CD4-positive, alpha-beta T cell treated with Interleukin-6 for 4 hours (primary cell): ENCODE measurements around the gene NOS3.

ENCODE experiments used
- DNase-seq: peaks from one replicate; pipeline ENCODE4 v3.0.0-alpha.2; 2020; ENCODE audit warnings: mixed read lengths

NOS3 gene

DNA sequence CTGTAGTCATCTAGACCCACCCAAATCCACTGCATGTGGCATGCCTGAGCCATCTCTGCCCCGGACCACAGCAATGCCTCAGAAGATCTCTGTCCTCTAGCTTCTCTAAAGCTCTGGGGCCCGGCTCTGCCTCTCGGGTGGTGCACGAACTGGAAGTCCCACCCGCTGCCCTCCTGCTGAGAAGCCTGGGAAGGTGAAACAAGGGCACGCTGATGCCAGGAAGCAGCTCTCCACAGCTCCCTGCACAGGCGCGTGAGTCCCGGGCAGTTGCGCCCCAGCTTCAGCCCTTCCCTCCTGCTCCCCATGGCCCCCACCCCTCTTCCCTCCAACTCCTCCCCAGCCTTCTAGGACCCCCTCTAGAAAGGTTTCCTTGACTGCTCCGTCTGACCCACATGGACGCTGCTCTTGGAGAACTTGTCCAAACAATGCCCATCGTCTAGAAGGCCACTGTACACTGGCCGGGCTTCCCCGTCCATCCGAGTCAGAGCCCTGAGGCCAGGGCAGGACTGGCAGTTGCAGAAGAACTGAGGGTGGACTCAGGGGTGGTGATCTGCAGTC lies 25.5 kb upstream of the NOS3 start:
- DNase-seq = no peak

DNA sequence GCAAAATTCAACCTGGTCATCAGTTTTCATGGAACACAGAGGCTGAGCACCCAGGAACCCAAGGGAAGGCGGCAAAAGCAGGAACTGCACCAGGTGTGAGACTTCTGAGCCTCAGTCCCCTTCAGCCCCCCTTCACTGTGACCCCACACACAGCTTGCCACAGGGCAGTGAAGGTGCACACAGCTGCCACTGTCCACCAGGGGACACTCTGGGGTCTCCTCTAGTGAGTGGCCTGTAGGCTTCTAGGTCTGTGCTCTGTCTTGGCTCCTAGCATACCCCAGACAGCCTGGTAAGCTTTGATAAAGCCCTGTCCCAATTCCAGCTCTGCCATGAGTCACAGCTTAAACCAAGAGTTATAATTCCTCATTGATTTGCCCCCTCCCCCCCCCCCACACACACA lies 24.8 kb upstream of the NOS3 start:
- no peak for DNase-seq

DNA sequence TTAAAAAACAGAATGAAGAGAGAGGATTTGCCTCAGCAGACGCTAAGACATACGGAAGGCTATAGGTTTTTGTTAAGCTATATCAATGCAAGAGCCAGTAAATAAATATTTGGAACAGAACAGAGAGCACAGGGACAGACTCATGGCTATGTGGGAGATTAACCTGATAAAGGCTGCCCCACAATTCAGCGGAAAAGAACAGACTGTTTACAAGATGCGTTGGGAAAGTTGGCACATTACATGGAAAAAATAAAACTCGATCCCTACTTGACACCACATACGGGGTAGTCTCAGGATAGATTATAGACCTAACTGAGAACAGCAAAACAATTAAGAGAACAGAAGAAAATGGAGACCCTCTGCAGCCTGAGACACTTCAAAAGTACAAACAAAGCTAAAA lies 23.5 kb upstream of the NOS3 start:
- no peak for DNase-seq

DNA sequence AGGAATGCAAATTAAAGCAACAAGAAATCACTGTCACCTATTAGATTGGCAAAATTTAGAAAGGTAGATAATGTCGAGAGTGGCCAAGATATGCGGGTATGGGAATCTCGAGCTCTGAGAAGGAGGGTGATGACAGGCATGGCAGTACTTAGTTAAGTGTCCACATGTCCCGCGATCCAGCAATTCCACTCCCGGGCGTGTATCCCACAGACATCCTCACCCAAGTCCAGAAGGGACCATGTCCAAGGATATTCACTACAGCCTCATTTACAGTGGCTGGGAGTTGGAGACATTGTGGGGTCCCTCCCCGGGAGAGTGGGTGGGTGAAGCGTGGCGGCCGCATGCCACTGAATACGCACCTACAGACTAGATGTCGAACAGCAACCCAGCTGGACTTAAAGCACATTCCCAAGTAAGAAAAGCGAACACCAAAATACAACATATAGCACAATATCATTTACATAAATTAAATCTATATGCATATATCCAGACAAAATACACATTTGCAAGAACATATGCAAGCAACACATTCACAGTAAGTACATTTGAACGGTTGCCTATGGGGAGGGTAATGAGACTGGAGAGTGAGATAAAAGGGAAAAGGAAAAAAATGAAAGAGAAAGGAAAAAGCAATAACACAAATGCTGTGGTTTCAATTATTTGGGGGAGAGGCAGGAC lies 22.6 kb upstream of the NOS3 start:
- DNase-seq = no peak

DNA sequence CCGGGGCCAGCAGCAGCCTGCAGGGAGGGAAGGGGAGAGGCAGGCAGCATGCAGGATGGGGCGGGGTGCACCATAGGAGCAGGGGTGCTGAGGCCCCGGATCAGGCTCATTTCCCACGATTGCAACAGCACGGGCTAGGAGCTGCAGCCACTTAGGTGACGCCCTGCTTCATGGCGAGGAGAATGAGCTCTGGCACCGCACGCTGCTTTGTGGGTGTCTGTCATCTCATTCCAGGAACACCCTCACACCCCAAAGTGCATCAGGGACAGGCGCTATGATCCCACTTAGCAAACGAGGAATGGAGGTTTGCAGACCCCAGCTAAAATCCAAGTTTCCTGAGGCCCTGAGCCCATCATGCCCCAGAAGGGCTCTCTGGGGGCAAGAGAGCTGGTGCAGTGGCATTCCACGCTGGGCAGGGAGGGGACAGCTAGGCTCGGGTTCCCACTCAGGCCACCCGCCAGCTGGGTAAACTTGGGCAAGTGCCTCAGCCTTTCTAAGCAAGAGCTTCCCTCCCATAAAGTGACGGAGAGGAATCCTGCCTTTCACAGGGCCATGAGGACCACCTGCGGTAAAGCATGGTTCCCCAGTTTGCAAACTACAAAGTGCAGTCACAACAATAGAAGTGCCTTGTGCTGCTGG lies 22.0 kb upstream of the NOS3 start:
- DNase-seq = no peak

DNA sequence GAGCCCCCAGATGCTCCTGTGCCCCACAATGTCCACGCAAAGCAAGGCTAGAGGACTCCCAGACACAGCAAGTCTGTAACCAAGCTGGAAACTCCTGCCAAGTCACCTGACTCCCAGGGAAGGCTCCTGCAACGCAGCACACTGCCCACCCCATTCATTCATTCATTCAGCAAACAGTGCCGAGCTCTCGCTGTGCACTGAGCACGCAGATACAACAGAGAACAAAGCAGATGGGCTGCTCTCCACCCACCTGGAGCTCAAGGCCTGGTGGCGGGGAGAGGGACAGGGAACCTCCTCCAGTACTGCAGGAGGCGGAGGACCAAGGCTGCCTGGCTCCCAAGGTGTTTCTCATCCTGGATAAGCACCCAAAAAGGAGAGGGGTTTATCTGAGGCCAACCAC lies 21.3 kb upstream of the NOS3 start:
- DNase-seq = no peak

DNA sequence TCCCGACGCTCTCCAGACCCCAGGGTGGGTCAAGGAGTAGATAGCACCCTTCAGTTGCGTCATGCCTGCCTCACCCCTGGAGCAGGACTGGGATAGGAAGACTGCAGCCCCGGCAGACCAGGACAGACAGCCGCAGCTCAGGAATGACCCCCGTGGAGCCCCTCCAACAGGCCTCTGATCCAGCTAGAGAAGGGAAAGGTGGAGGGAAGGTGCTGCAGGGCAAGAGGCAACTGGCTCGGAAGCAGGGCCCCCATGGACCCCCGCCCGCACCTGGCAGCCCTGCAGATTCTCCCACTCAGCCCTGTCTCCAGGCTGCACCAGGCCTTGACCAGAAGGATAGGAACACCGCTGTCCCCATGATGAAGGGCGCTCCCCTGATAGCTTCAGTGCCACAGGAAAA lies 20.4 kb upstream of the NOS3 start:
- DNase-seq = no peak

DNA sequence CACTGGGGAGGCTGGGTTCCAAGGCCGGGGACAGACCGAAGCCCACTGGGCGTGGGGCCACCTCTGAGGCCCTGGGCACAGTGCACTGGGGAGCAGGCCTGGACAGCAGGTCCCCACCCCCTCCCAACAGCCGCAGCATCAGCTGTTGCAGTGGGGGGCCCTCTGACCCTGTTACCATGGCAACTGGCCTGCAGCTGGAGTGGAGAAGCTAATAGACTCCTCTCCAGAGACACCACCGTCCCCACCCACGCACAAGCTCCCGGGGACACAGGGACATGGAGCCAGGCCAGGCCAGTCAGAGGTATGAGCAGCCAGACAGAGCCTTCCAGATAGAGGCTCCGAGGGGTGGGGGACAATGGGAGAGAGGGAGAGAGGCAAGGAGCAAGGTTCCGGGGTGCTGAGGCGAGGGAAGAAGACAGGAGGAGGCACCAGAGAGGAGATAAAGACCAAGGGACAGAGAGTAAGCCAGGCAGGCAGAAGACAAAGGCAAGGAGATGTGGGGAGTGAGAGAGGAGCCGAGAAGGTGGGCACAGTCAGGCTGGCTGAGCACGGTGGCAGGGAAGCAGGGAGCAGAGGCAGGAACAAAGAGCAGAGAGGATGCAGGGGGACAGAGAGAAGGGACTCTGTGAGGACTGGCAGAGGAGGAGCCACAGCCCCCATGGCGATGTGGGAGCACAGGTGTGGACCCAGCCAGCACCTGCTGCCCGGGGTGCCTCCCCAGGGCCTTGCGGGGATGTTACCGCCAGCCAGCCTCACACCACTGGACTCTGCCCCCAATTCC lies 19.4 kb upstream of the NOS3 start:
- DNase-seq = no peak

DNA sequence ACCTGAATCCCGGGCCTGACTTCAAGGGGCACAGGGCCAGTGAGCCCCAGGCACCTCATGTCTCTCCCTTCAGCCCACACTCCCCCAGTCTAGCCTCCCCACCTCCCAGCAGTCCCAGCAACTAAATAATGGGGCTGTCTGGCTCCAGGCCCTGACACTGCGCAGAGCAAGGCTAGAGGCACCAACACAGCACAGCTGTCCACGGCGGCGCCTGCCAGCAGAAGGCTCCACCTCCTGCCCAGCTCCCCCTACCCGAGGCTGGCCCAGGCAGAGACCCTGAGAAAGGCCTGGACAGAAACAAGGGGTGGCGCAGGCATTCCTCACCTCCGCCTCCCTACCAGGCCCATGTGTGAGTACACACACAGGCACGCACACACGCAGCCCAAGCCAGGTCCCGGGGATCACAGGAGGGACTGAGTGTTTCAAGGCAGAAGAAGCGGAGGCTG lies 18.8 kb upstream of the NOS3 start:
- DNase-seq = no peak

DNA sequence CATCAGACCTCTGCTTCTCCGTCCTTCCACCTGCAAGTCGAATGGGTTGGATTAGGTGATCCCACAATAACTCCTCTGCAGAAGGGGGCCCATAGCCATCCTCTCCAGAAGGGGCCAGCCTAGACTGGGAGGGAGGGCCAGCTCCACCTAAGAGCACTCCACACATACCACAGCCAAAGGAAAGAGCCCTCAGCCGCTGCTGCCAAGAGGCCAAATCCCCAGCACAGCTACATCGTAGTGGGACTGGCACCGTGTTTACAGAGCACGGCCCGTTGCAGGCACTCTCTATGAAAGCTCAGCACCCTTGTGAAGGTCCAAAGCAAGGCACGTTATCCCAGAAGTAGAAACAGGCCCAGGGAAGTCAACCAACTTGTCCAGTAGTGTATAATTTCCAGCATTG lies 18.1 kb upstream of the NOS3 start:
- DNase-seq = no peak

DNA sequence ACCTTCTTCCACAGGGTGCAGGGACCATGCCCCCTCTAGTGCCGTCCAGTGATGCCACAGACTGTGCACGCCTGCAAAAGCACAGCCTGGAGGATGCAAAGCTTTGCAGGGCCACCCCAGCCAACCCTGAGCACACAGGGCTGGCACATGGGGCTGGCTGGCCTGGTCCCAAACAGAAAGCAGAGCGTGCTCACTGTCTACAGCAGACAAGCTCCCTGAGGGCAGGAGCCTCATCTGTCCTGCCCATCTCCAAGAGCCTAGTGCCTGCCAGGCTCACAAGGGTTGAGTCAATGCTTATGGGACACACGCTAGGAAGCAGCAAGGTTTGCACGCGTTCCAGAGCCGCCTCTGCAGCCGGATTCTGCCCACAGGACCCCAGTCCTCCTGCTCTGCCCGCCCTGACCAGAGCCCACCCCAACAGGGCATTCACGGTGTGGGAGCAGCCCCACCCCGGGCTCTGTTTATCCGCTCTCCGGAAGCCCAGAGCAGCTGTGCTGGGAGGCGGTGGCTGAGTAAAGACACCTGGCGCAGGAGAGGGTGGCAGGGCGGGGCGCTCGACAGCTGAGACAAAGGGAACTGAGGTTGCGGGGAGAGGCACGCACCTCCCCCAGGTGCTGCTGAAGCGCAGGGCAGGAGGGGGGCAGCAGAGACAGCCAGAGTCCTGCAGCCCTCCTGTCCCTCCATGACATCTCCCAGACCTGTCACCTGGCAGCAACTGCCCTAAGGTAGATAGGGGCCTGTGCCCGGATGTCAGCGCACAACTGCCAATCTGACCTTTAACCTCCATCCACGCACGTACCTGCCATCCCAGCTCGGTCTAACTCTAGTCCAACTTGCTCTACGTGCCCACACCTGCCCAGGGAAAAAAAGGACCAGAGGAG lies 17.0 kb upstream of the NOS3 start:
- DNase-seq = peak; percentile 67

DNA sequence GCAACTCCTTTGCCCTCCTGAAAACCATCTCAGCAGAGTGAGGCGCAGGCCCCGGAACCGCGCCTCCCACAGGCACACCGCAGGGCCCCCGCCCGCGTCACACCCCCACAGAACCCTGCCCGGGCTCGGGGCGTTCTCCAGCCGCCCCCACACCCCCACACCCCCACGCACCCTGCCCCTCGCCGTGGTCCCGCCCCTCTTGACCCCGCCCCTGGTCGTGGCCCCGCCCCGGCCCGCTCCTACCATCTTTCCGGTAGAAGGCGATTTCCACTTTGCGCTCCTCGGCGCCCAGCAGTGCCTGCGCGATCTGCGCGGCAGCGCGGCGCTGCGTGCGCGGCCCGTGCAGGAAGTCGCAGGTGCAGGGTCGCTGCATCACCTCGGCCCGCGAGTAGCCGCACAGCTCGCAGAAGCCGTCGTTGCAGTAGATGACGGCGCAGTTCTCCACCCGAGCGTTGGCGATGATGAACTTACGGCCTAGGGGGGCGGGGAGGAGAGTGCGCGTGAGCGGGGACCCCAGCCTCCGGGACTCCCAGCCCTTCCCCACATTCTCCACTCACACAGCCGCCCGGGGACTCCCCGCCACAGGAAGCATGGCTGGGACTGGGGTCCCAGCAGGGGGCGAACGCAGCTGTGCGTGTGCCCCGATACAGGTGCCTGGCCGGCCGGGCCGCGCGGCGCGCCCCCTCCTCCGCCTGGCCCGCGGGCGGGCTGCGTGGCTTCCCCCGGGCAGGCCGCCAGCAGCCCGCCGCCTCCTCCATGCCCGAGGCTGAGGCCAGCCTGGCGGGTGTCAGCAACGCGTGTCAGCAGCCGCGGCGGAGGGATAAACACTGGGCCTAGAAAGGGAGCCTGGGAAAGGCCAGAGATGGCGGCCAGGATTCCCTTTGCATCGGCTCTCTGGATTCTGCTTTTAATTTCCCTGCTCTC lies 16.1 kb upstream of the NOS3 start:
- peak; percentile 89 for DNase-seq

DNA sequence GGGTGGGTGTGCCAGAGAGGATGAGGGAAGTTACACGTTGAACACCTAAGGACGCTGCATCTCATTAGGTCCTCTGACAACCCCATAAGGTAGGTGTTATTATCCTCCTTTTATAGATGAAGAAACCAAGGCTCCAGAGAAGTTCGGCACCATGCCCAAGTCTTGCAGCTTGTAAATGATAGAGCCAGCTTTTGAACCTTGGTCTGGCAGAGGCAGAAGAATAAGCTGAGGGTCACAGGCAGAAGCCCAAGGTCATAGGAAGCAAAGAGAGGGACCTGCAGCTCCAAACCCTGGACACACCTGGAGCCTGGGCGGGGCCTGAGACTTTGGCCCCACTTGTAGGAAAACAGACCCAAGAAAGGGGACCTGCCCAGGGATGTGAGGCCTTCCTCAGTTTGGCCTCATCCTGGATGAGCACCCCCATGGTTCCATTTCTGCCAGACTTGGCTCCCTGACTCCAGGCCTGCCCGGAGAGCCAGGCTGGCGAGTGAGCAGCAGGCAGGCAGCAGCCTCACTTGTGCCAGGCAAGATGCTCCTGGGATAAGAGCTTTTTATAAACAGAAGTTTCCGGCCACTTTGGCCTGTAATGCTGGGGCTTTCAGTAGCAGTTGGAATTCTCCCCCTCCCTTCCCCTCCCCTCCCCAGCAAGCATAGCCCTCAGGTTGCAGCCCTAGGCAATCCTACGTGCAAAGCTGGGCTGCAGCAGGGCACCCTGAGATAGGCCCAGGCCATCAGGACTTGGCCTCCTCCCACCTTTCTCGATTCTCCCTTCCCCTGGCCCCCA lies 15.1 kb upstream of the NOS3 start:
- DNase-seq = no peak

DNA sequence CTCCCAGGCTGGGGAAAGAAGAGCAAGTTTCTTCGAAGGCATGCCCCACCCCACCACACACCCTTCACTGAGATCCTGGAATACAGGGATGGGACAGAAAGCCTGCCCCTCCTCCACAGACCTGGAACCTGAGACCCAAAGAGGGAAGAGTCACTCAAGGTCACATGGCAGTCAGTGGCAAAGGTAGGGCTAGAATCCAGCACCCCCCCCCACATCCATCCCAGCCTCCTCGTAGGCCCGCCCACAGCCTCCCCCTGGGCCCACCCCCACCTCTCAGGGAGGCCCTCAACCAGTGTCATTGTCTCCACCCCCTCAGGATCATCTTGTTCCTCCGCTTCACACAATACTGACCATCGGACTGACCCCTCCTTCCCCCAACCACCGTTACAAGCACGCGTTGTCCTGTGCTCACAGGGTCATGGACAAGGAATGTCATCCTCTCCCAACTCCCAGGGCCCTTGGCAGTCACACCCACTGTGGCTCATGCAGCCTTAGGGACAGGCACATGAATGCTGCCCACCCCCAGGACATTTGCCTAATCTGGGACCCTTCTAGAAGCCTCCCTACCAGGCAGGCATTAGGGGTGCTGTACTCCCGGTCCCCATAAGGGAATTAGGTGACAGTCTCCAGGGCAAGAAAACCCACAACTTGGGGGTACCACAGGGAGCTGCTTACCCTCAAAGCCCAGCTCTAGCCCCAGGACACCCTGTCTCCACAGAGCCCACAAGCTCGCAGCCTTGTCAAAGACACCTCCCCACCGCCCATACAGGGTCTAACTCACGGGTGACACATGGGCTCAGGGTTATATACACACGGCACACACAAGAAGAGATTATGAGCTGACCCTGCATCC lies 14.1 kb upstream of the NOS3 start:
- no peak for DNase-seq

DNA sequence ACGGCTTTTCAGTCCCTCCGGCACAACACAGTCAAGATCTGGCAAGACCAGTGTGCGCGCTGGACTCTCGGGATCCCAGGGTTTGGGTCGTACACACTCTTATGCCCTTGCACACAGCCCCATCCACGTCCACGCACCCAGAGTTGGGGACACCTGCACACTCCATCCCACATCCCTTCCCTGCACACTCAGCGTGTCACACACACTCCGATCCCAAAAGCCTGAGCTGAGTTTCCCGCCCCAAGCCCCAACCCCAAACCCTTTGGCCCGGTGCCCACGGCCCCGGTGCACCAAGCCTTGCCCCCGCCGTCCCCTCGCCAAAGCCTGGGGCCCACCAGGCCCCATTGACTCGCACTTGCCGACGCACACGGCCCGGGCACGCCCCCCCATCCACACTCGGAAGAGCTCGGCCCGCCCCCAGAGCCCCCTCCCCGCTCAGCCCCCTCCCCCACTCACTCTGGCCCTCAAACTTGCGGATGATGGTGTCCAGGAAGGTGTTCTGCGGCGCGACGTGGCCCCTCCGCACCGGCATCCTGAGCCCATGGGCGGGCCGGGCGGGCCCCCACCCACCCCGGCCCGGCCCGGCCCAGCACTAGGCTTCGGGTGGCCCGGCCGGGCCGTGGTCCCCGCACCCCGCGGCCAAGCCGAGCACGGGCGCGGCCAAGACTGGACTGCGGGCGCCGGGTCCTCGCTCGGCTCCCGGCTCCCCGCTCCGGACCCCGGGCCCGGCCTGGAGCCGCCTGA lies 13.3 kb upstream of the NOS3 start:
- no peak for DNase-seq

DNA sequence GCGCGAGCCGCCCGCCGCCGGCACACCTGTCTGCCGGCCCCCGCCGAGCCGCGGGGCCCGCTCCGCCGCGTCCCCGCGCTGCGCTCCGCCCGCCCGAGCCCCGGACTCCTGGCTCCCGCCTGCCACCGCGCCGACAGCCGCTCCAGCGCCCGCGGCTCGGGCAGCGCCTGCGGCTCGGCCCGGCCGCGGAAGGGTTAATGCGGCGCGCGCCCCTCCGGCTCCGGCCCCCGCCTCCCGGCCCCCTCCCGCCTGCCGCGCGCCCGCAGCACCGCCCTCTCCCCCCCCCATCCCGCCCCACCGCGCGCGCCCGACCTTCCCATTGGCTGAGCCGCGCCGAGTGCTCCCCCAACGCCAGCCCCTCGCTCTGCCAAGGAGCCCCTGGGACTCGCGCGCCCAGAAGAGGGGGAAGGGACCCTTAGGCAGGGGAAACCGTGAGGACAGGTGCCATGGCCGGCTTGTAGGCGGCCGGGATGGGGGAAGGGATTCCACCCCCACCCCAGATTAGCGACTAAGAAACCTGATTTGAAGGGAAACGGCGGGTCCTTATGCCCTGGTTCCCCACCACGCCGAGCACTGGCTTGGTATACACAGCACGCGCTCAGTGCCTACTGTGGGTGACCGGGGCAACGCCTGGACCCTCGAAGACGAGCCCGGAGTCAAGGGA lies 12.6 kb upstream of the NOS3 start, which contains the start of gene KCNH2:
TSS of gene KCNH2 (minus strand) at position 196 of the 664 bp plus-strand sequence. CDS start 408 bp downstream, outside the sequence.
- DNase-seq = peak; percentile 65

DNA sequence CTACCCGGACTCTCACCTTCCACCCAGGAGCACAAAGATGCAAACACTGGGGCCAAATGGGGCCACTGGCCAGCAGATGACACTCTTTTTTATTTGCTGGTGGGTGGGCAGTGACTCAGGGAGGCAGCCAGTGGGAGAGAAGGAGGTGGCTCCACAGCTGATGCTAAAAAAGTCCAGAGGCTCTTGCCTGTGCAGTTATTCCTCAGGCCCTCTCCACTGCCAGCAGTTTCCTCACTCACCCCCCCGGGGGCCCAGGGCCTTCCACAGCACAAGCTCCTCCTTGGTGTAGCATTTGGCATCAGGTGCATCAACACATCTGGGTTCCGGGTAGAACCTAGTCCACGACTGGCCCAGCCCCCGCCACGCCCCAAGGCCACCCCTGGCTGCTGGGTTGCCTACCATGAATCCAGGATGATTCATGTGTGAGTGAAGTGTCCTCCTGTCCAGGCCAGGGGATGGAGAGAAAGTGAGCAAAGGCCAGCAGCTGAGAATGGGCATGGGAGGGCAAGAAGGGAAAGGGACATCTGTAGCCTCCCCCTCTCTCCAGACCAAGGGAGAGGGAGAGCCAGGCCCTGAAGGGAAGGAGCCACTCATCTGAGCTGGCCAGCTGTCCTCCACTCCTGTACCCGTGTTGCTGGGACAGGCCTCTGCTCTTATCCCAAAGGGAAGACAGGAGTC lies 11.0 kb upstream of the NOS3 start:
- no peak for DNase-seq

DNA sequence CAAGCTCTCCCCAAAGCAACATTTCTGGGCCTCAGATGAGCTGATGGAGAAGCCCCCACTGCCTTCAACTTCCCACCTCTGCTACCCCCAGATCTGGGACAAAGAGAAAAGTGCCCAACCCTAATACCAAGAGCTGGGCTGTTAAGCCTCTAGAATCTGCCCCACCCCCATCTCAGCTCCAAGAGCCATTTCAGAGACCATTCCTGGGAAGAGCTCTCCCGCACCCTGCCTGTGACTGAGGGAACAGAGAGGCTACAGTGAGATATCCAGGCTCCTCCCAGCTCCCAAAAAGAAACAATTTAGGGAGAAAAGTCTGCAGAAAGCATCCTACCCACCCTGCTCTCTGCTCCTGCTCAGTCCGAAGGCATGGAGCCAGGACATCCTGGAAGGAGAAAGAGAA lies 10.2 kb upstream of the NOS3 start:
- DNase-seq = no peak
